Lower leg skin (tissue), 4 donors: ENCODE results near the gene LCMT1. TPM values are rescaled to one million over a fixed set of nuclear protein-coding genes. Genes with fewer than 3 reads are reported as not detected.

Experiments
- DNase-seq, 2 donors: peaks; one replicate each; pipeline ENCODE4 v3.0.0-alpha.2; 2019; ENCODE audit warnings: low spot score in 2 of 2
- H3K4me3 ChIP-seq: fragments of 200-600 bp; sonication (generic); 2 replicates; pipeline ENCODE4 v1.5.1; 2017; ENCODE audit warnings: mild to moderate bottlenecking, low read depth; ENCODE audit not compliant: poor library complexity, severe bottlenecking
- POLR2A ChIP-seq, 2 donors: fragments of 450-650 bp; IDR thresholded peaks; one replicate each; pipeline ENCODE4 v1.6.1; 2016 to 2017; ENCODE audit warnings: antibody characterized with exemption in 2 of 2, mild to moderate bottlenecking in 1 of 2, moderate library complexity in 1 of 2
- WGBS, 2 donors: methylation state at CpG; one replicate each; pipeline ENCODE4 v1.1.5; 2018; 5-methylcytosine and 5-hydroxymethylcytosine counted together
- intact Hi-C: fragments of 100-400 bp; cut with DNase I; formaldehyde crosslinking; loops from one replicate; pipeline ENCODE4 v1.15.0; 2023; ENCODE audit warnings: low total_unique reads
- total RNA-seq, 4 donors: library from RNA; depleted of rRNA; stranded (reverse); fragments of >200 nt; gene quantifications; one replicate each; pipeline ENCODE4 v1.1.0, GENCODE V29; 2016
- TF ChIP-seq, protein P1 (sequence below), 3 donors: fragments of 450-650 bp; IDR thresholded peaks; one replicate each; pipeline ENCODE4 v1.5.1; 2016; ENCODE audit warnings: antibody characterized with exemption in 3 of 3, mild to moderate bottlenecking in 3 of 3, moderate library complexity in 2 of 3

Gene LCMT1
- total RNA-seq, 4 donors from 2014 or later = 33.6 to 46.8 (median 38.2) TPM

GRCh38 chr16:25080420-25081131, 31.0 kb upstream of the LCMT1 start:
- 90 to 93% methylated on average over 5 of the region's 5 CpGs for WGBS, 2 donors
- DNase-seq = no peak
- intact Hi-C loops = no loop called here
- TF ChIP-seq, protein P1, sequence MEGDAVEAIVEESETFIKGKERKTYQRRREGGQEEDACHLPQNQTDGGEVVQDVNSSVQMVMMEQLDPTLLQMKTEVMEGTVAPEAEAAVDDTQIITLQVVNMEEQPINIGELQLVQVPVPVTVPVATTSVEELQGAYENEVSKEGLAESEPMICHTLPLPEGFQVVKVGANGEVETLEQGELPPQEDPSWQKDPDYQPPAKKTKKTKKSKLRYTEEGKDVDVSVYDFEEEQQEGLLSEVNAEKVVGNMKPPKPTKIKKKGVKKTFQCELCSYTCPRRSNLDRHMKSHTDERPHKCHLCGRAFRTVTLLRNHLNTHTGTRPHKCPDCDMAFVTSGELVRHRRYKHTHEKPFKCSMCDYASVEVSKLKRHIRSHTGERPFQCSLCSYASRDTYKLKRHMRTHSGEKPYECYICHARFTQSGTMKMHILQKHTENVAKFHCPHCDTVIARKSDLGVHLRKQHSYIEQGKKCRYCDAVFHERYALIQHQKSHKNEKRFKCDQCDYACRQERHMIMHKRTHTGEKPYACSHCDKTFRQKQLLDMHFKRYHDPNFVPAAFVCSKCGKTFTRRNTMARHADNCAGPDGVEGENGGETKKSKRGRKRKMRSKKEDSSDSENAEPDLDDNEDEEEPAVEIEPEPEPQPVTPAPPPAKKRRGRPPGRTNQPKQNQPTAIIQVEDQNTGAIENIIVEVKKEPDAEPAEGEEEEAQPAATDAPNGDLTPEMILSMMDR (IDR thresholded peaks at IDR 0.05) = no peak
- TF ChIP-seq POLR2A (IDR thresholded peaks at IDR 0.05) = no peak
- H3K4me3 ChIP-seq = no peak overlapping the region

DNA sequence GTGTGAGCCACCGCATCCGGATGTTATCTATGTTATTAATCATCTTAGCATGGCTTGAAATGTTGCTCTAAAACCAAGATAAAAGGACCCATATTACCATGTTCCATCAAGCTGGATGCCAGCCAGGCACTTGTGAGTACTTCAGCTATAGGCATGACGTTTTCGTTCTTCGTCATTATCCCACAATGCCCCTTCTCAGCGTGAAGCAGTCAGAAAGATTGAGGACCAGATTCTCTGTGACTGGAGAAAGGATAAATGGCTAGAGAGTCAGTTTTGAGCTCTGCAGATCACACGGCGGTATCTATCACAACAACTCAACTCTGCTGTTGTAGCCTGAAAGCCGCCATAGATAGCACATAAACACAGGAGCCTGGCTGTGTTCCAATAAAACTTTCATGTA, 29.8 kb upstream of the LCMT1 start:
- TF ChIP-seq, protein P1 (IDR thresholded peaks at IDR 0.05) = no peak
- no peak for TF ChIP-seq POLR2A (IDR thresholded peaks at IDR 0.05)
- 96% methylated on average over 9 of the region's 9 CpGs for WGBS, 2 donors
- intact Hi-C loops = no loop called here
- H3K4me3 ChIP-seq = no peak overlapping the region
- DNase-seq = no peak

DNA sequence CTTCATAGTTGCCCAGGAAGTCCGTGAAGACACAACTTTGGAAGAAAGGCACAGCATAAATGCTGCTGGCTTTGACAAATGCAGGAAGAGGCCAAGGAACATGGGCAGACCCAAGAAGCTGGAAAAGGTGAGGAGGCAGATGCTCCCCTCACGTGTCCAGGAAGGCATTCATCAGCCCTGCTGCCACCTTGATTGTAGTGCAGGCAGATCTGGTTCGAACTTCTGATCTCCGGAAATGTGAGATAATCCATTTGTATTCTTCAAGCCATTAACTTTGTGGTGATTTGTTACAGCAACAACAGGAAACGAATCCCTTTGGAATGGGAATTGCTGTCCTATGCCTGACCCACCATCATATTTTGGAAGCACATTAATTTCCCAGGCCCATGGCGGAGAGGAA, 28.5 kb upstream of the LCMT1 start:
- WGBS, 2 donors = 91 to 93% methylated on average over 6 of the region's 6 CpGs
- no peak overlapping the region for H3K4me3 ChIP-seq
- intact Hi-C loops = no loop called here
- DNase-seq = no peak
- TF ChIP-seq, protein P1 (IDR thresholded peaks at IDR 0.05) = no peak
- TF ChIP-seq POLR2A (IDR thresholded peaks at IDR 0.05) = no peak

DNA sequence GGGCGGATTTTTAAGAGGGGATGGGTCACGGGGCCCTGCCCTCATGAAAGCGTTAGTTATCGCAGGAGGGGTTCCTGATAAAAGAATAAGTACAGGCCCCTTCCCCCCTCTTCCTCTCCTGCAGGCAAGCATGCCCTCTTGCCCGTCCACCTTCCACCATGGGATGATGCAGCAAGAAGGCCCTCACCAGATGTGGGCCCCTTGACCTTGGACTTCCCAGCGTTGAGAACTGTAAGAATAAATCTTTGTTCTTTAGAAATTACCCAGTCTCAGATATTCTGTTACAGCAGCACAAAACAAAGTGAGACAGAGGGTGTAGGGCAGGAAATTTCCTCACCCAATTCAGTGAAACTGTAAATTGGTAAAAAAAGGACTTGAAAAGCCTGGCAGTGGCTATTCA, 27.8 kb upstream of the LCMT1 start:
- no peak overlapping the region for H3K4me3 ChIP-seq
- 82 to 83% methylated on average over 6 of the region's 6 CpGs for WGBS, 2 donors
- DNase-seq = no peak
- intact Hi-C loops = no loop called here
- TF ChIP-seq POLR2A (IDR thresholded peaks at IDR 0.05) = no peak
- TF ChIP-seq, protein P1 (IDR thresholded peaks at IDR 0.05) = no peak

DNA sequence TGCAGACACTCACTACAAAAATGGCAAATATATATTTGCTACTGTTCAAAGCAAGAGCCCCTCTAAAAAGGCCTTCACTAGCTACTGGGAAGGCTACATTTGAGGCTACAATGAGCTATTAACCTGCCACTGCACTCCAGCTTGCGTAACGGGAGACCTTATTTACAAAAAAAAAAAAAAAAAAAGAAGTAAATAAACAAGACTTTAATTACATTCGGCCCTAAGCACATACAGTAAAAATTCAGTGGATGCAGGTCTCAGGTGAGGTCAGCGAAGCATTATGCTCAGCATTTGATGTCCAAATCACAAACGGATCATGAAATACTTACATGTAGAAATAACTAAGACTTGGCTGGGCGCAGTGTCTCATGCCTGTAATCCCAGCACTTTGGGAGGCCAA, 26.7 kb upstream of the LCMT1 start:
- intact Hi-C loops = no loop called here
- no peak for TF ChIP-seq POLR2A (IDR thresholded peaks at IDR 0.05)
- TF ChIP-seq, protein P1 (IDR thresholded peaks at IDR 0.05) = no peak
- DNase-seq = no peak
- 75 to 76% methylated on average over 6 of the region's 6 CpGs for WGBS, 2 donors
- H3K4me3 ChIP-seq = no peak overlapping the region

DNA sequence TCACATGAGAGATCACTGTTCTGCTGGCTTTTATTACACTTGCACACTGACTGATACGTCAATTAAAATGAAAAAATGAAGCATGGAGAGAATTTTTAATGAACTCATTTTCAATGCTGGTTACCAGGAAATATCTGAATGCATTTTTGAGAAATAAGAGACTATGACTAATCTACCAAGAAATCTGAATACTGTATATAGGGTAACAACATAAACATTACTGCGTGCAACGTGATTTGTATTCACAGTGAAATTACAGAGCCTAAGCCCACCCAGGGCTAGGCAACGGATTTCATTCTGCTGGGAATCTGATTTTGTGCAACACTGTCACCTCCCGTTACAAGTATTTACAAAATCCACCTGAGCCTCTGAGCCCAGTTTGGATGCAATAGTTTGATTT, 23.8 kb upstream of the LCMT1 start:
- no peak overlapping the region for H3K4me3 ChIP-seq
- TF ChIP-seq POLR2A (IDR thresholded peaks at IDR 0.05) = no peak
- TF ChIP-seq, protein P1 (IDR thresholded peaks at IDR 0.05) = no peak
- WGBS, 2 donors = 70 to 71% methylated on average over 5 of the region's 5 CpGs
- DNase-seq = no peak
- intact Hi-C loops = no loop called here
